Panc1 (cell line): Measurements from ENCODE around the gene RAB18. TPM values are rescaled to one million over a fixed set of nuclear protein-coding genes. Genes with fewer than 3 reads are reported as not detected.

Source experiments
- ATAC-seq: fragments of 200-7000 bp; cut with Tn5 transposase; 2 replicates; pipeline ENCODE4 v1.9.1; 2020; ENCODE audit warnings: mild to moderate bottlenecking, moderate library complexity
- BruUV-seq: library from RNA; stranded (reverse); fragments of 400-500 nt; replicated peaks from 2 replicates; lab custom pipeline; 2021; lab: Mats Ljungman, UMichigan
- CTCF ChIA-PET: fragments of 300-600 bp; sonication (Branson Sonifier 250); formaldehyde crosslinking; loops from one replicate; lab custom pipeline; 2022; ENCODE audit warnings: antibody characterized with exemption; lab: Charles Lee
- POLR2A ChIA-PET: fragments of 300-600 bp; sonication (Branson Sonifier 250); formaldehyde crosslinking; loops from one replicate; lab custom pipeline; 2022; ENCODE audit warnings: antibody characterized with exemption; lab: Charles Lee
- DNase-seq: peaks from one replicate; pipeline ENCODE4 v3.0.0-alpha.2; 2010; ENCODE audit warnings: low read depth, low spot score
- H3K27ac ChIP-seq: 2 replicates; pipeline ENCODE4 v1.5.1; 2011; ENCODE audit warnings: mild to moderate bottlenecking, low read length, inconsistent platforms
- H3K27me3 ChIP-seq: fragments of 200-500 bp; sonication (Bioruptor generic); 2 replicates; pipeline ENCODE4 v1.6.0; 2014; ENCODE audit warnings: low read length, inconsistent platforms; ENCODE audit not compliant: control insufficient read depth, insufficient read depth
- H3K36me3 ChIP-seq: fragments of 200-500 bp; sonication (Bioruptor generic); 2 replicates; pipeline ENCODE4 v1.5.1; 2014; ENCODE audit warnings: inconsistent platforms, mild to moderate bottlenecking, low read length, moderate library complexity; ENCODE audit not compliant: control insufficient read depth, insufficient read depth
- H3K4me1 ChIP-seq: 2 replicates; pipeline ENCODE4 v1.5.1; 2011; ENCODE audit warnings: inconsistent platforms, mild to moderate bottlenecking, low read length, moderate library complexity; ENCODE audit not compliant: control insufficient read depth, insufficient read depth
- H3K4me3 ChIP-seq, 2 experiments: 2 replicates each; pipeline ENCODE4 v1.5.1; 2011 to 2012; ENCODE audit warnings: low read depth in 2 of 2, low read length in 2 of 2, mild to moderate bottlenecking in 2 of 2, inconsistent platforms in 1 of 2, moderate library complexity in 1 of 2
- H3K9me3 ChIP-seq: fragments of 200-500 bp; sonication (Bioruptor generic); 2 replicates; pipeline ENCODE4 v1.5.1; 2014; ENCODE audit warnings: low read depth, mild to moderate bottlenecking, inconsistent platforms, low read length, moderate library complexity; ENCODE audit not compliant: control insufficient read depth, insufficient read depth
- POLR2AphosphoS5 ChIP-seq: IDR thresholded peaks from 2 replicates; pipeline ENCODE4 v1.6.1; 2012; ENCODE audit warnings: mild to moderate bottlenecking, low read depth, low read length, moderate library complexity
- SIN3A ChIP-seq: IDR thresholded peaks from 2 replicates; pipeline ENCODE4 v1.6.1; 2012; ENCODE audit warnings: low read depth, mild to moderate bottlenecking, low read length, moderate library complexity, borderline replicate concordance; ENCODE audit not compliant: insufficient read depth
- TCF7L2 ChIP-seq: IDR thresholded peaks from 2 replicates; pipeline ENCODE4 v1.6.1; 2011; ENCODE audit warnings: mild to moderate bottlenecking, low read depth, low read length, inconsistent platforms
- in situ Hi-C: cut with HindIII; loops from 2 replicates; pipeline ENCODE4 v1.10.0; 2016; ENCODE audit warnings: low sequenced_read_pairs, low pct_unique_long_range_greater_than_20kb
- intact Hi-C: fragments of 100-400 bp; cut with micrococcal nuclease; formaldehyde crosslinking; loops from one replicate; pipeline ENCODE4 v1.10.0; 2022; ENCODE audit not compliant: unreplicated experiment
- total RNA-seq: library from RNA; stranded (reverse); gene quantifications from one replicate; pipeline ENCODE4 v1.2.1, GENCODE V29; 2021; ENCODE audit not compliant: unreplicated experiment
- TF ChIP-seq, protein P1 (sequence below): fragments of 450-650 bp; IDR thresholded peaks from 2 replicates; pipeline ENCODE4 v1.5.1; 2017; ENCODE audit warnings: mild to moderate bottlenecking
- TF ChIP-seq, protein P2 (sequence below), 2 experiments: IDR thresholded peaks; 2 replicates each; pipeline ENCODE4 v1.6.1; 2011 to 2012; ENCODE audit warnings: low read depth in 2 of 2, control low read depth in 1 of 2, low read length in 1 of 2, mild to moderate bottlenecking in 1 of 2, moderate library complexity in 1 of 2; ENCODE audit not compliant: insufficient read depth in 1 of 2

RAB18 gene
- total RNA-seq, 1 experiment from 2014 or later = 55.4 TPM

DNA sequence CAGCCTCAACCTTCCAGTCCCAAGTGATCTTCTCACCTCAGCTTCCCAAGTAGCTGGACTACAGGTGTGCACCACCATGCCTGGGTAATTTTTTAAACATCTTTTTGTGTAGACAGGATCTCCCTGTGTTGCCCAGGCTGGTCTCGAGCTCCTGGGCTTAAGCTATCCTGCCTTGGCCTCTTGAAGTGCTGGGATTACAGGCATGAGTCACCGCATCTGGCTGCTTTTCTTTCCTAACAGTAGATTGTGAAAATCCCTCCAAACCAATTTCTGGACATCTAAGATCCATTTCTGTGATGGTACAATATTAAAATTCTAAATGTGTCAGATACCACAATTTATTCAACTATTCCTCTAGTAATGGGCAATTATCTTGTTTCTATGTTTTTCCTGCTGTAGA, 38.7 kb downstream of the RAB18 start:
- CTCF ChIA-PET = no interaction called here
- intact Hi-C loops = no loop called here

DNA sequence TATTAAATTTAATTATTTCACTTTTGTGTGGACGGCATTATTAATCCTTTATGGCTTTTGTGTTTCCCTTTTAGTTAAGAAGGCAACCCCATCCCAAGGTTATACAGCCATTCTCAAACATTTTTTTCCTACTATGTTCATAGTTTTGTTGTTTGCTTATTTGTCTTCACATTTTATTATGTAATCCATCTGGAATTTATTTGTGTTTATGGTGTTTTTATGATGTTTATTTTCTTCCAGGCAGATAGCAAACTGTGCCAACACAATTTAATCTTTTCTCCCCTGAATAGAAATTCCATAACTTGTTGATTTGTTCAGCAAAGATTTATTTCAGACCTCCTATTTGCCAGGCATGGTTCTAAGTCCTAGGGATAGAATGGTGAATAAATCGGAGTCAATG, 42.9 kb downstream of the RAB18 start:
- no peaks in the 10 kb centered on the region for H3K9me3 ChIP-seq
- POLR2A ChIA-PET = no interaction called here
- no TSS peak for BruUV-seq
- no peaks in the 10 kb centered on the region for H3K4me1 ChIP-seq
- no peaks in the 10 kb centered on the region for H3K36me3 ChIP-seq
- ATAC-seq (no peak), DNase-seq (no peak)
- H3K27ac ChIP-seq = no peak overlapping the region
- H3K27me3 ChIP-seq = no peaks in the 10 kb centered on the region
- H3K4me3 ChIP-seq = no peak overlapping the region
- TF ChIP-seq POLR2AphosphoS5 (no peak), SIN3A (no peak), TCF7L2 (no peak)
- TF ChIP-seq, protein P1, sequence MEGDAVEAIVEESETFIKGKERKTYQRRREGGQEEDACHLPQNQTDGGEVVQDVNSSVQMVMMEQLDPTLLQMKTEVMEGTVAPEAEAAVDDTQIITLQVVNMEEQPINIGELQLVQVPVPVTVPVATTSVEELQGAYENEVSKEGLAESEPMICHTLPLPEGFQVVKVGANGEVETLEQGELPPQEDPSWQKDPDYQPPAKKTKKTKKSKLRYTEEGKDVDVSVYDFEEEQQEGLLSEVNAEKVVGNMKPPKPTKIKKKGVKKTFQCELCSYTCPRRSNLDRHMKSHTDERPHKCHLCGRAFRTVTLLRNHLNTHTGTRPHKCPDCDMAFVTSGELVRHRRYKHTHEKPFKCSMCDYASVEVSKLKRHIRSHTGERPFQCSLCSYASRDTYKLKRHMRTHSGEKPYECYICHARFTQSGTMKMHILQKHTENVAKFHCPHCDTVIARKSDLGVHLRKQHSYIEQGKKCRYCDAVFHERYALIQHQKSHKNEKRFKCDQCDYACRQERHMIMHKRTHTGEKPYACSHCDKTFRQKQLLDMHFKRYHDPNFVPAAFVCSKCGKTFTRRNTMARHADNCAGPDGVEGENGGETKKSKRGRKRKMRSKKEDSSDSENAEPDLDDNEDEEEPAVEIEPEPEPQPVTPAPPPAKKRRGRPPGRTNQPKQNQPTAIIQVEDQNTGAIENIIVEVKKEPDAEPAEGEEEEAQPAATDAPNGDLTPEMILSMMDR = no peak
- TF ChIP-seq, protein P2, sequence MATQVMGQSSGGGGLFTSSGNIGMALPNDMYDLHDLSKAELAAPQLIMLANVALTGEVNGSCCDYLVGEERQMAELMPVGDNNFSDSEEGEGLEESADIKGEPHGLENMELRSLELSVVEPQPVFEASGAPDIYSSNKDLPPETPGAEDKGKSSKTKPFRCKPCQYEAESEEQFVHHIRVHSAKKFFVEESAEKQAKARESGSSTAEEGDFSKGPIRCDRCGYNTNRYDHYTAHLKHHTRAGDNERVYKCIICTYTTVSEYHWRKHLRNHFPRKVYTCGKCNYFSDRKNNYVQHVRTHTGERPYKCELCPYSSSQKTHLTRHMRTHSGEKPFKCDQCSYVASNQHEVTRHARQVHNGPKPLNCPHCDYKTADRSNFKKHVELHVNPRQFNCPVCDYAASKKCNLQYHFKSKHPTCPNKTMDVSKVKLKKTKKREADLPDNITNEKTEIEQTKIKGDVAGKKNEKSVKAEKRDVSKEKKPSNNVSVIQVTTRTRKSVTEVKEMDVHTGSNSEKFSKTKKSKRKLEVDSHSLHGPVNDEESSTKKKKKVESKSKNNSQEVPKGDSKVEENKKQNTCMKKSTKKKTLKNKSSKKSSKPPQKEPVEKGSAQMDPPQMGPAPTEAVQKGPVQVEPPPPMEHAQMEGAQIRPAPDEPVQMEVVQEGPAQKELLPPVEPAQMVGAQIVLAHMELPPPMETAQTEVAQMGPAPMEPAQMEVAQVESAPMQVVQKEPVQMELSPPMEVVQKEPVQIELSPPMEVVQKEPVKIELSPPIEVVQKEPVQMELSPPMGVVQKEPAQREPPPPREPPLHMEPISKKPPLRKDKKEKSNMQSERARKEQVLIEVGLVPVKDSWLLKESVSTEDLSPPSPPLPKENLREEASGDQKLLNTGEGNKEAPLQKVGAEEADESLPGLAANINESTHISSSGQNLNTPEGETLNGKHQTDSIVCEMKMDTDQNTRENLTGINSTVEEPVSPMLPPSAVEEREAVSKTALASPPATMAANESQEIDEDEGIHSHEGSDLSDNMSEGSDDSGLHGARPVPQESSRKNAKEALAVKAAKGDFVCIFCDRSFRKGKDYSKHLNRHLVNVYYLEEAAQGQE (IDR thresholded peaks at IDR 0.05; ENCODE audit: insufficient read depth in 1 of 2, low read depth in 2 of 2, low read length in 1 of 2) = no peak
- CTCF ChIA-PET = no interaction called here
- intact Hi-C loops = no loop called here
- in situ Hi-C loops = no loop called here

More for the DNA sequence above, 38.7 kb downstream of the RAB18 start:
- in situ Hi-C loops = no loop called here
- Histone ChIP-seq H3K4me1 (no peaks in the 10 kb centered on the region), H3K36me3 (no peaks in the 10 kb centered on the region; the same call in 1 of the 2 replicates), H3K27me3 (no peaks in the 10 kb centered on the region), H3K27ac (no peak overlapping the region), H3K4me3 (no peak overlapping the region), H3K9me3 (no peaks in the 10 kb centered on the region)
- ATAC-seq = no peak
- POLR2A ChIA-PET = no interaction called here
- no peak for DNase-seq
- TF ChIP-seq SIN3A = no peak
- TF ChIP-seq TCF7L2 = no peak
- TF ChIP-seq, protein P2 (IDR thresholded peaks at IDR 0.05; ENCODE audit: insufficient read depth in 1 of 2, low read depth in 2 of 2, low read length in 1 of 2) = no peak
- TF ChIP-seq POLR2AphosphoS5 = no peak
- TF ChIP-seq, protein P1 = no peak
- BruUV-seq = no TSS peak
